GM12874 (cell line): ENCODE results near the gene HOXD3.

Experiments used
- TF ChIP-seq, protein P1 (sequence below): IDR thresholded peaks from 2 replicates; pipeline ENCODE4 v1.5.1; 2011; ENCODE audit warnings: low read depth, mild to moderate bottlenecking, control low read depth, low read length, moderate library complexity; ENCODE audit not compliant: insufficient read depth

The HOXD3 gene

DNA sequence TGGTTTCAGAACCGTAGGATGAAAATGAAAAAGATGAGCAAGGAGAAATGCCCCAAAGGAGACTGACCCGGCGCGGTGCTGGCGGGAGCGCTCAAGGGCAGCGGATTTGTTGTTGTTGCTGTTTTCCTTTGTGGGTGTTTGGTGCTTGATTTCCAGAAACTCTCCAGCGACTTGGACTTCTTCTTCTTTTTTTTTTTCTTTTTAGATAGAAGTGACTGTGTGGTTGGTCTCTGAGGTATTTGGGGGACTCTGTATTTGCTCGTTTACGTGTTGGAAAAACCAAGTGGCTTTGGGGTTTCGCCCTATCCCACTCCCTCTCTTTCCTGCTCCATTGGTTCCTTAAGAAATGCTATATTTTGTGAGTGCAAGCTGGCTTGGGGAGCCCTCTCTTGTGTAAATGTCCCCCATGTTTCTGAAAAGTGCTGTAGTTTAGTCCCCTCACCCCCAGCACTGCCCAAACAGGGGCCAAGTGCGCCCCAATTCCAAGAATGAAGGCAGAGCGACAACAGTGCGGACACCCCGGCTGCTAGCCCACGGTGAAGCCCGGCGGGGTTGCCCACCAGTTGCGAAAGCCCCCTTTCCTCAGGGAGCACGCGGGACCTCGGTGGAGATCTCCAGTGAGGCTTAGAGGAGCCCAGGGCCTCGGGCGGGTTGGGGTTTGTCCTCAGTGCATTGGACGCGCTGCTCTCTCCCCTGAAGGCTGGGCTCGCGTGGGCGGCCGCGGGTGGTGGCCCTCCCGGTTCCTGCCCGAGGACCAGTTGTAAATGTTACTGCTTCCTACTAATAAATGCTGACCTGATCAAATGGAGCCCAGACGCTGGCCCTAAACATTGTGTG is 32.8 kb upstream of the HOXD3 start:
- TF ChIP-seq, protein P1, sequence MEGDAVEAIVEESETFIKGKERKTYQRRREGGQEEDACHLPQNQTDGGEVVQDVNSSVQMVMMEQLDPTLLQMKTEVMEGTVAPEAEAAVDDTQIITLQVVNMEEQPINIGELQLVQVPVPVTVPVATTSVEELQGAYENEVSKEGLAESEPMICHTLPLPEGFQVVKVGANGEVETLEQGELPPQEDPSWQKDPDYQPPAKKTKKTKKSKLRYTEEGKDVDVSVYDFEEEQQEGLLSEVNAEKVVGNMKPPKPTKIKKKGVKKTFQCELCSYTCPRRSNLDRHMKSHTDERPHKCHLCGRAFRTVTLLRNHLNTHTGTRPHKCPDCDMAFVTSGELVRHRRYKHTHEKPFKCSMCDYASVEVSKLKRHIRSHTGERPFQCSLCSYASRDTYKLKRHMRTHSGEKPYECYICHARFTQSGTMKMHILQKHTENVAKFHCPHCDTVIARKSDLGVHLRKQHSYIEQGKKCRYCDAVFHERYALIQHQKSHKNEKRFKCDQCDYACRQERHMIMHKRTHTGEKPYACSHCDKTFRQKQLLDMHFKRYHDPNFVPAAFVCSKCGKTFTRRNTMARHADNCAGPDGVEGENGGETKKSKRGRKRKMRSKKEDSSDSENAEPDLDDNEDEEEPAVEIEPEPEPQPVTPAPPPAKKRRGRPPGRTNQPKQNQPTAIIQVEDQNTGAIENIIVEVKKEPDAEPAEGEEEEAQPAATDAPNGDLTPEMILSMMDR = no peak

DNA sequence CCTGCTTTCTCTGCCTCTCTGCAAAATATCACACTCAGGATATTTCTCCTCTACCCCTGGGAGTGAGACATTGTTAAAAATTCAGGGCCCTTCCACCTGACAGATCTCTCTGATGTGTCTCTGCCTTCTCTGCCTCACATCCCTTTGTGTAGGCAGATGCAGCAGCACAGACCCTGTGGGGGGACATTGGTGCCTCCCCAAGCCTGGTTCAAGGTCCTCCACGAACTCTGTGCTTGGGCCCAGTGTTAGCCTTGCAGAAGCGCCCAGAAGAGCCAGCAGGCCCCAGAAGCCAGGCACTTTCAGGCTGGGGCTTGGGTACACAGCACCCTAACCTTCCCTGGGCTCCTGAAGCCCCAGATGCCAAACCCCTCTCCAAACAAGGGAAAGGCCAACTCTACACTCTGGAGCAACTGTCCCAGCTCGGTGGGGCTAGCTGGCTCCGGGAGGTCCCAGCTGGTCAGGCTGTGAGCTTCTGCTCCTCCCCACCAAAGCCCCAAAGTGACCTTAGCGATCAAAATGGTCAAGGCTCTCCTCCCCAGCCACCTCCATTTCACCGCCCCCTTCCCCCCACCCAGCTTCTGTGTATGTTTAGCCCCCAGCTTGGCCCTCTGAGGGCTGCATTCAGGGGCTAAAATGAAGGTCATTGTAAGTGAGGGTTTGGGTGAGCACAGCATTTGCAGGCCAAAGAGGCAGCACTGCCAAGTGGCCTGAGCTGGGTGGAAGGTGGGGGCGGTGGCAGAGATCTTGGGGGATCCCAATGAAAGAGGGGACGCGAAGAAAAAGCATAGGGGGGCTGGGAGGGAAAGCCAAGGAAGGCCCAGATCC is 31.9 kb upstream of the HOXD3 start:
- TF ChIP-seq, protein P1 = no peak

DNA sequence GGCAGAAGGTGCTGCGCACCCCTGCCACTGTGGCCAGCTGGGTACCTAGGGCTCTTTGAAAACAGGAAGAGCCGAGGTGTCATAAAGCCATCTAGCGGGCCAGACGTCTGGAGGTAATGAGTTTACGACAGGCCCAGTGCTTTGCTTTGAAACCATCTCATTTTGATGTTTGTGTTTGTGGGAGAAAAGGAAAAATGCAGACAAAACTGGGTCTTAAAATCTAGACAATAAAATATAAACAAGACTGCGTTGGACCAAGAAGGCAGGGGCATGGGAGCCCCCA is 31.4 kb upstream of the HOXD3 start:
- TF ChIP-seq, protein P1 = no peak

DNA sequence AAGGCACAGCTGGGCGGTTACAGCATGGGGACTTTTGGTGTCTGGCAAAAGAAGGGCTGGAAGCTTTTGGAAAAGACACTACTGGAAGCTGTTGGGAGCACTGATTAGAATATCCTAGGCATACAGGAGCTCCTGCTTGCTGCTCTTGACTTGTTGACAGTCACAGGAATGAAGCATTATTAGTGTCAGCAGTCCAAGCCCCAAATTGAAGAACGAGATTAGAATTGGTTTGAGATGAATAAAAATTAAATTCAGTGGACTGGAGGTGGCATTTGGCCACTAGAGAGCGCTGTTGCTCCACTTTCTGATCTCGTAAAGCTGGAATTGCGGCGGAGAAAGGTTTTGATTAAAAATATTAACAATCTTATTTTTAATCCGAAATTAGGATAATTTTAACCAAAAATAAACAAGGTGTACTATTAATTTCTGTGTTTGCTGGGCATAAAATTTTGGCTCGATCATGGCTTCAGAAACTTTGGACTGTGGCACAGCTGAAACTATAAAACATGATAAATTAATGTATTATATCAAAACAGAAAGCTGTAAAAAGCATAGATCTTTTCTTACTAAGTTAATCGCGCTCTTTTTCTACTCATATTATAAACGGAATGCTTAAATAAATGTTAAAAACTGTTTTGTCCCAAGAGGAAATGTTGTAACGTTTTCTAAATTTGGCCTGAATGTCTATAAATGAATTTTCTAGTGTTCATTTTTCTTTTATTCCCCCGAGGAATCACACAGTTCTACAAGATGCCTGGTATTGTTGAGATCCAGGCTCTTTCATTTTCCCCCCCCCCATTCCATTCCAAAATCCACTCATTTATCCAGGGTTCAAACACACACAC is 30.0 kb upstream of the HOXD3 start:
- TF ChIP-seq, protein P1 = peak; percentile 51; the same call in 1 of the 2 replicates

DNA sequence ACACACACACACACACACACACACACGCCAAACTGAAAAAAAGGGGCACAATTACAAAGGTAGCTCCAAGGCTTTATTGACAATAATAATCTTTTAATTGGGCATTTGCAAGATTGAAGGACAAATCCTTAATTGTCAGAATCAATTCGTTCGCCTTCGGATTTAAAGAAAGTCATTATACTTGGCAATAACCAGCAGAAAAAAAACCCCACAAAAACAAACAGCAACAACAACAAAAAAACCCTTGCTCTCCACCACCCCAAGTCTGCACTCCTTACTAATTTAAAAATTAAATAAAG is 29.4 kb upstream of the HOXD3 start:
- TF ChIP-seq, protein P1 = no peak

DNA sequence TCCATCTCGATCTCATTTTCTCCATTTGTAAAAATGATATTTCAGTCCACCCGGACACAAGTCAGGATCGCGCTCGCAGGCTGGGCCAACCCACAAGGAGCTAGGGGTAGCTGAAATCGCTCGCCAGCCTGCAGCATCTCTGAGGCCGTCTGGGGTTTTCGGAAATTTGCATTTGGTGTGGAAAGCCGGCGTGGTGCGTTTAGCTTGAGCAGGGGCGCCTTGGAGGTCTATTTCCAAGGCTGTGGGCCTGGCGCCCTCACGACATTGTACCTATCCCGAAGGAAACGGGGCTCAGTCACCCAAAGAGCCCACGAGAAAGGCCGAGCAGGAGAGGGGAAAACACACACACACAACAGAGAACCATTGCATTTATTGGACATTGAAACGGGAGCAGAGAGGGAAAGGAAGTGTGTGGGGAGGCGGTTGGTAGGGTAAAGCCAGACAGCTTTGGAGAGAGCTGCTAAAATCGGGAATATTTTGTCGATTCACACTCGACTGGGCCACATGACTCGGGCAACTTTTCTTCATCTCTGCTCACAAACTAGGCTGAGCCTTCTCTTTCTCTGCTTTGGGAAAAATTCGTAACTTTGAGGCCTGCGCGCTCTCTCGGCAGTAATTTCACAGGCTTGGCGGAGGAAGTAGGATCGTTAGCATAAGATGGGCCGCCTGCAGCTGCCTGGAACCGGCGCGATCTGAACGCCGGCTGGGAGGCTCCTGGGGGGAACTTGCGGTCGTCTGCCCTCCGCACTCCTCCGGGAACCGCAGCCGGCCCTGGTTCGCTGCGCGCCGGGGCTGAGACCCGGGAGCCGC is 28.7 kb upstream of the HOXD3 start:
- TF ChIP-seq, protein P1 = no peak
